Activated effector memory CD4-positive, alpha-beta T cell treated with anti-CD3 and anti-CD28 coated beads, Interleukin-2, amount 50 U/mL, for 16 hours (primary cell): ENCODE measurements around the gene PLCL2.
"Not testable (repeated sequence)": the region's sequence is repeated elsewhere in the genome, so short reads cannot be mapped to it uniquely, and the experiment has no call there.

Experiments used
- DNase-seq: peaks from one replicate; pipeline ENCODE4 v3.0.0-alpha.2; 2020

The PLCL2 gene

DNA sequence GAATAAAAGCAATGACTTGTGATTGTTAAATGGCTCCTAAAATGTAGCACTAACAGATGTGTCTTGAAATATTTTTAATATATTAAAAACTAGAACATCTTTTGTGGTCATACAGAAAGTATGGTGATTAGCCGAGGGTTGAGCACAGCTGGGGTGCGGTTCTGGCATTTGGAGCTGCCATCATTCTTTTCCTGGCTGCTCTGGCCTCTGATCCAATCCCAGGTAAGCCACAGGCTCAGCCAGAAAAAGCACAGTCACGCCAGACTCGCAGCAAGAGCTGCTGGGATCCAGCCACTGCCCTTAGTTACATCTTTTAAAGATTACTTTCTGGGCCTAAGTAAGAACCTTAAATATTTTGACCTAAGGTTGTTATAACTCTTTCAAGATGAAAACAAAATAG is 196.8 kb downstream of the PLCL2 start:
- no peak for DNase-seq

DNA sequence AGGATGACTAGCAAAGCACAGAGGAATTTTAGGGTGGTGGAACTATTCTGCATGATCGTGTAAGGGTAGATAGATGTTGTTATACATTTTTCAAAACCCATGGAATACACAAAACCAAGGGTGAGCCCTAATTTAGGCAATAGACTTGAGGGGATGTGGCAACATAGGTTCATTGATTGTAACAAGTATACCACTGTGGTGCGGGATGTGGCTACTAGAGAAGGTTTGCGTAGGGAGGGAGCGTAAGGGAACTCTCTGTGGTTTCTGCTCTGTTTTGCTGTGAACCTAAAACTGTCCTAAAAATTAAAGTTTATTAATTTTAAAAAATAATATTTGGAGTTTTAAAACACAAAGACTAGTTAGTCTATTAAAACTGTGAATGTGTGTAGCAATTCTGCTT is 202.8 kb downstream of the PLCL2 start:
- no peak for DNase-seq

DNA sequence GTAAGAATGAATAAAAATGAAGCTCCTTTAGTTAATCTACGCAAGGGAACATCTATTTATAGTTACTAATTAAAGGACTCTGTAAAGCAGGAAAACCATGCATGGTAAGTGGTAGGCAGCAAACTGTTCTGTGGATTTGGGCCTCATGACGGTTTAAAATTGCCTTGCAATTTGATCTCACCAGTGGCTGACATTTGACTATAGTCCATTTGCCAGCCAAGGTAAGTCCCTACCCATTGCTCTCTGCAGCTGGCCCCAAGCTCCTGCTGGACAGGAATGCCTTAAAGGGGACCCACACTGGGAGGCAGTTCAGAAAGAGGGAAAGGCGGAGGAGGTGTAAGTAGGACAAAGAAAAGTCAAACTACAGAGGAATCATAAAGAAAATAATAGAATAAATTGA is 203.3 kb downstream of the PLCL2 start:
- no peak for DNase-seq

DNA sequence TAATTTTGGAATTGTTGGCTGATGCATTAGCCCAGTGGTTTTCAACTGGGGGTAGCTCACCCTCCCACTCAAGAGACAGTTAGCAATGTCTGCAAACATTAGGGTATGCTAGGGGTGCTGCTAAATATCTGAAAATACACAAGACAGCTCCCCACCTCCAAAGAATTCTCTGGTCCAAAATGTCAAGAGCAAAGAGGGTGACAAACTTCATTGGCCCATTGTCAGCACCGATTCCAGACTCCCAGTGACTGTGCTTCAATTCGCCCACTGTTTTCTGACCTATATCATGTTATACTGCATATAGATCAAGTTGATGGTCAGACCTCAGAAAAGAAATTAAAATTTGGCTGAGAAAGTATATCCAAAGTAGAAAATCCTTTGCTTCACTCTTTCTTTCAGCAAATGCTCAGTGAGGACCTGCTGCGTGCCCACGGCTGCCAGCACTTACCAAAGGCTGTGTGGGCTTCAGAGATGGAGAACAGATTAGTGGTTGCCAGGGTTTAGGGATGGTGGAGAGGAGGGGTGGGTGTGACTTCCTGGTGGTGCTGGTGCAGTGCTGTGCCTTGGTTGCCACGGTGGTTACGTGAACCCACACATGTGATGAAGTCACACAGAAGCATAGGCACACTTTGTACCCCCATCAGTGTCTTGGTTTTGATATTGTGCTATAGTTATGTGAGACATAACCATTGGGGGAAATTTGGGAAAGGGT is 204.0 kb downstream of the PLCL2 start:
- peak; percentile 68 for DNase-seq

DNA sequence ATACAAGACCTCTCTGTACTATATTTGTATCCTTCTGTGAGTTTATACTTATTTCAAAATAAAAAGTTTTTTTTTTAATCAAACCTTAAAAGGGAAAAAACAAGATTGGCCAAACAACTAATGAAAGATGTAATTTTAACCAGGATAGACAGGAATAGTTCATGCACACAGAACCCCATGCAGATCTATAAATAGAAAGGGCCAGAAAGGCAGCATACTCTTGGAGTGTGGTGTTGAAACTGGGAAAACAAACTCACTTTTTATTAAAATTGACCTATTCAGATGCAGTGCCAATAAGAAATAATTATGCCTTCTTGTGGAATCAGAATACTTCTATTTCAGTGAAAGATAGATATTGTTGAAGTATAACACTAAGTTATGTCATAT is 204.6 kb downstream of the PLCL2 start:
- DNase-seq, result no peak

DNA sequence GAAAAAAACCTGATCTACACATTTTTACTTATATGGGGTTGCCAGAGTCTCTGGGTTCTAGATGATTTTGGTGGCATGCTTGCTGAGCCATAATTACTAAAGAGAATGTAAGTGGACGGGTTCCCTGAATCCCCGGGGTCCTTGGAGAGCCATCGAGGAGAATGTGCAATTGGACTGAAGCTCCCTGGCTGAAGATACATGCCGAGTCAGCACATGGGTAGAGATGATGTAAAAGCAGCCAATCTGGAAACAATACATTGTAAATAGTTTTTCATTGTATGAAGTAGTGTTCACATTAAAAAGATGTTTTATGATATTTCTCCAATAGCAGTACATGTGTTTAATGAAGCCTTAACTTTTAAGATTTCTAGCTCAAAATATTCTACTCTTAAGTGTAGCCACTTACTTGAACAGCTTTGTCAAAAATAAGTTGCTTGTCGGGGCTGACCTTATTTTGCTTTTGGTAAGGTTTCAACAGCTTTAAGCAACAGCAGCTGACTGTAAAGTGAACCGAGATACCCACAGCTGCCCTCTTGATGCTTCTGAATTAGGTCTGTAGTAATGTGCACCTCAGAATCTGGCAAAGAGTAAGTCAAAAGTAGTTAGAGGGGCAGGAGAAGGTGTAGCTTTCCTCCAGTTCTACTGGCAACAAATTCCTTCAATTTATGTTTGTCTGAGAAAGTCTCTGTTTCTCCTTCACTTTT is 205.7 kb downstream of the PLCL2 start:
- DNase-seq, result no peak

DNA sequence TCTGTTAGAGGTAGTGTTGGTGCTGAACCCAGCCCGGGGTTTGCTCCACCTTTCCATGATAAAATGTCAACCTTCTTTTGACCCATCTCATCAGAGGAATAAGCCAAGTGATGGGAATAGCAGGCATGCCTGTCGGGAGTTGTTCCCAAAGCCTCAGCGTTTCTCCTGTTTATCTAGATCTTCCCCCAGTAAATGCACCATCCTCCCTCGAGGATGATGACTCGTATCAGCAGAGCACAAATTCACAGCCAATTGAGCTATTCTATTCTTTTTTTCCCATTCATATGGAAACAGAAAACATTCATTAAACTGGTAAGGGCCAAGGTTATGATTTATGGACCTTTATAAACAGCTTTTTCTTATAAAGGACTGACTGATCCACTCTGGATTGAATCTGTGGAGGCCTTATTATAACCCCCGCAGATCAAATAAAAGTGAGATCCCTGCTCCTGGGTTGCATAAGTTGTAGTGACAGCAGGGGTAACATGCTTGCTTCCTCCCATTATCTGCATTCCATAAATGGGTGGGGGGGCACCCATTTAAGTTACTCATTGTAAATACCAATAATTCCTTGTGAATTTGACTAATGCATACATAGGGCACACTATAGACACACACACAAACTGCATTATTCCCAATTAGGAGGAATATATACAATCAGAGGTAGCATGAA is 207.3 kb downstream of the PLCL2 start:
- no peak for DNase-seq

DNA sequence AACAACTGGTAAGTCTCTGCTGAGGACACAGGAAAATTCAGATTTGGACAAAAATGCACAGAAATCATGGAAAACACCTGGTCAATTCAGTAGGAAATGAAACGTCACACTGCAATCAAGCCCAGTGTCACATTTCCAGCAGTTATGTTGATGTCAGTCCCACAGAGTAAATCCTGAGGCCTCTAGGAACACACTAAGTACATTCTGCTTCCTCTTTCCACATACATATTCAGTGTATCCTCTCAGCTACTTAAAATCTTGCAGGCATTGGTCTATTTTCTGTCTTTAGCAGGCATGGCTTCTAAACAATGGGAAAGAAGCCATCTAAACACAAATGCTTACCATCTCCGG is 207.8 kb downstream of the PLCL2 start:
- no peak for DNase-seq

DNA sequence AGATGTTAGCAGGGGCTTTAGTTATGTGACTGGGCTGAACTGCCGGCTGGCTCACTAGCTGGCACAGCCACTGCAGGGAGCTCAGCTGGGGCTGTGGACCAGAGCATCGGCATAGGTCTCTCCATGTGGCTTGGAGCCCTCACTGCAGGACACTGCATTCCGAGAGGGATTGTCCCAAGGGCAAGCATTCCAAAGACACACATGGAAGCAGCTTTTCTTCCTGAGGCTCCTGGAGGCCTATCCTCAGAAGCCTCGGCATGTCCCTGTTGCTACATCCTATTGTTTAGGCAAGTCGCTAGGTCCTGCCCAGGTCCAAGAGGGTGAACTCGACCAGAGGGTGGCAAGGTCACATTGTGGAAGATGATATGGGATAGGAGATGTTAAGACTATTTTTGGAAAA is 209.8 kb downstream of the PLCL2 start:
- DNase-seq, result no peak

DNA sequence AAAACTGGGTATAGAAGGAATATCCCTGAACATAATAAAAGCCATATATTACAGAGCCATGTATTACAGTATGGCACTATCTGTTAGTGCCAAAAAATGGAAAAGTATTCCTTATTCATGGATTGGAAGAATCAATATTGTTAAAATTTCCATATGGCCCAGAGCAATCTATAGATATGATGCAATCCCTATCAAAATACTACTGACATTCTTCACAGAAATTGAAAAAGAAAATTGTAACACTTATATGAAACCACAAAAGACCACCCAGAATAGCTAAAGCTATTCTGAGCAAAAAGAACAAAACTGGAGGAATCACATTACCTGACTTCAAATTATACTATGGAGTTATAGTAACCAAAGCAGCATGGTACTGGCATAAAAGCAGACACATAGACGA is 218.8 kb downstream of the PLCL2 start:
- no peak for DNase-seq

DNA sequence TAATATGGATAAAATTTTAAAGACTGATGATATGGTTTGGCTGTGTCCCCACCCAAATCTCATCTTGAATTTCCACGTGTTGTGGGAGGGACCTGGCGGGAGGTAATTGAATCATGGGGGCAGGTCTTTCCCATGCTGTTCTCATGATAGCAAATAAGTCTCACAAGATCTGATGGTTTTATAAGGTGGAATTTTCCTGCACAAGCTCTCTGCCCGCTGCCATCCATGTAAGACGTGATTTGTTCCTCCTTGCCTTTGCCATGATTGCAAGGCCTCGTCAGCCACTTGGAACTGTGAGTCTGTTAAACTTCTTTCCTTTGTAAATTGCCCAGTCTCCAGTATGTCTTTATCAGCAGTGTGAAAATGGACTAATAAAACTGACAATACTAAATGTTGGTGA is 222.0 kb downstream of the PLCL2 start:
- DNase-seq, result not testable (repeated sequence)

DNA sequence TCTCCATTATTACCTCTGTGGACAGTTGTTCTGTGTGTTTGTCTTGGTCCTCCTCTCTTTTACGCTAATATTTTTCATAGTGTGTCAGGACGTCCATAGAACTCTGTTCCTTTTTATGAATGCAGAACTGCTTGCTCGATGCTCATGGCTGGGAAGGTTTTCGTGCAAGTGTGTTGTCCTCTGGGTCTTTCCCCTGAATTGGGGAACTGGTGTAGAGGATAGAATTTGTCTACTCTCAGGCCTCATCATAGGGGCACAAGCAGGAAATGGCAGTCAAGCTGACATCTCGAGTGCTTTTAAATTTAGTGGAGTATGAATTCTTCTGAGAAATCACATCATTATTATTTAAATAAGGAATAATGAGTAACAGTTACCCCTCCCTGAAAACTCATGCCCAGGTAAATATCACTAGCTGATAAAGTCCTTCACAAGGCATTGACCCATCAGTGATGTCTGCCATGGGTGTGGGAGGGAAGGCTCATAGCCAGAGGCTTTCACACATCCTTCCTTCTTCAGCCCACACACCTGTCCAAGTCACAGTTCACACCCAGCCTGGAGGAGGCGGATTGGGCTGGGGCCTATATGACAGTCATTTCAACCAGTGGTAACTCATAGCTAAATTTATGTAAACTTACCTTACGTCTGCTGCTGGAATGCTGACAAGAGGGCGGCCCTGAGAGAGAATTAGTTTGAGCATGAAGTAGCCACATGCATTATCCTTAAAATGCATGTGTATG is 226.1 kb downstream of the PLCL2 start:
- no peak for DNase-seq

DNA sequence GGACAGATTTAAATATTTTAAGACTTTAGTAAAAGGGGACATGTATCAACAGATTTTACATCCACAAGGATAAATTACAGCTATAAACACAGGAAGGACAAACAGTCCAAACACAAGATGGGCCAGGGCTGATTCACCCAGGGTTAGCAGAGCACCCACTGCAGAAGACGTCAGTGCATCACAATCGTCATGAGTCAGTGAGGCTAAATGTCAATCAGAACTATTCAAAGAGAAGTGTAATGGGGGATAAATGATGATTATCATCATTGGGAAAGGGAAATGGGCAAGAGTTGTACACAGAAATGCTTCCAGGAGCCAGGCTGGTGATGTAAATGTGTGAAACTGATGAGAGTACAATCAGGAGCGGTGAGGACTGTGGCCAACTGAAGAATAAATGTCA is 226.8 kb downstream of the PLCL2 start:
- DNase-seq, result no peak

DNA sequence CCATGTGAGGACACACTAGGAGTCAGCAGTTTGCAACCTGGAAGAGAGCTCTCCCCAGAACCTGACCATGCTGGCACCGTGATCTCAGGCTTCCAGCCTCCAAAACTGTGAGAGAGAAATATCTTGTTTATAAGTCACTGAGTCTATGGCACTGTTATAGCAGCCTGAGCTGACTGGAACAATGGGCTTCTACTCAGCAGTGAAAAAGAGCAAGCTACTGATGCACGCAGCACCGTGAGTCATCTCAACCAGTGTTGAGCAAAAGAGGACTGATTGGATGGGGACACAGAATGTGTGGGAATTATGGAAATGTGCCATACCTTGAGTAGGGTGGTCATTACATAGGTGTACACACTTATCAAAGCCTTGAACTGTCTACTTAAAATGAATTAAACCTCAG is 230.4 kb downstream of the PLCL2 start:
- no peak for DNase-seq

DNA sequence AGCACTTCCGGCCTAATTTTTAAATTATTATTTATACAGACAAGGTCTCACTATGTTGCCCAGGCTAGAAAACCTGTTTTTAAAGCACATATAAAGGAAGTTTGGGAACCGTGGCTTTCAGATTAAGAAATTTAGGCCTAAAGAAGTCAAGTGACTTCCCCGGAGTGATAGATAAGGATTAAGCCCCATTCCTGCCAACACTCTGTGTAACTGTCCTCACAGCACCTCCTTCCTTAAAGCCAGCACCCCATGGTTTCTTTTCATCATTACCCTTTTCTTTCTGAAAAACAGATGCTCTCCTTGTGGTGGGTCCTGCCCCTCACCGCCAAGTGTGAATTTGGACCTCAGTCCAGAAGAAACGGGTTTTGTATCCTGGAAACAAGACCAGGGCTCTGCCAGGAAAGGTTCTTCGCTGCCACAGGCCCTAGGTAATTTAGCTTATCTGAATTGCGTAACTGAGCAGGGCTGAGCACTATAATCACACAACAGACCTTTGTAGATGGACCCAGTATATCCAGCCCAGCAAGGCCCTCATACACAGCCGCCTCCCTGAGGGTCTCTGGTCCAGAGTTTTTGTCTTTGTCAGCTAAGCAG is 231.3 kb downstream of the PLCL2 start:
- no peak for DNase-seq

DNA sequence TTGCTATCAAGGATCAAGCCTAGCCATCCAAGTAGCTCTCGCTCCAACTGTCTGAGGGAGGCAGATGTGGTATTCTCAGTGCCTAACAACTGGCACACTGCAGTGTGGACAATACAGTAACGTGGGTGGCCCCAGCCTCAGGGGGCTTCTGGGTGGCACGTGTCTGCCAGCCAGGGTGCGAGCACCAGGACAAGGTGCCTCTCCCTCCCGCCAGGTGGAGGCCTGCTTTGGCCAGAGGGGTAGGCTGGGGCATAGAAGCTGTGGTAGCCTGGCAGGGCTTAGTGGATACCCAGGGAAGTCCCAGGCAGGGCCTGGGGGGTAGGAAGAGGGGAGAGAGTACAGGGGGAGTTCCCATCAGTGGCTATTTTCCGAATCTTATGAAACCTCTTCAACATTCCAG is 234.0 kb downstream of the PLCL2 start:
- DNase-seq, result no peak

DNA sequence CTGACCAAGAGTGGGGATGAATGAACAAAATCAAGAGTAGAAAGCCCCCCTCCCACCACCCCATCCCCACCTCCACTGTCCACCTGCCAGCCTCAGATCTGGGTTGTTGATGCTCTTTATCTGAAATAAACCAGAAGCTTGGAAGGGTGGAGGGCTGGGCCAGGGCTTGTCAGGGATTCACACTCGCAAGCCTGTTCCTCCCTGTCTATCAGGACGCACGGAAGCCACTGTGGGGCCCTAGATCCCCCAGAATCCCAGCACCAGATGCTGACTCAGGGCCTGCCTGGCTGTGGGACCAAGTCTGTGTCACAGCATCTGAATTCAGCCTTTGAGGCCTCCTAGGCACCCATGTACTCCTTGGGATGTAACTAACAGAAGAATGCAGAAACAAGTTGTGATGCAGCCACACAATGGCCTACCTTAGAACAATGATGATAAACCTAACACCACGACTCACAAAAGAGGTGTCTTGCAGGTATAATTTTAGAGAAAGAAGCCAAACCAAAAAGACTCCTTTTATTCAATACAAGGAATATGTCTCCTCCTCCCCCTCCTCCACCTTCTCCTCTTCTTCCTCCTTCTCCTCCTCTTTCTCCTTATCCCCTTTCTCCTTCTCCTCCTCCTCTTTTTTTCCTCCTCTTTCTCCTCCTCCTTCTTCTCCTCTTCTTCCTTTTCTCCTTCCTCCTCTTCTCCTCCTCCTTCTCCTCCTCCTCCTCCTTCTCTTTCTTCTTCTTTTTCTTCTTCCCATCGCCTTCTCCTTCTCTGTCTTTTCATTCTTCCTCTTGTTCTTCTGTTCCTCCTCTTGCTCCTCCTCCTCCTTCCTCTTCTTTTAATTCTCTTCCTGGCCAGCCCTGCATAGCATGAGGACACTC is 234.7 kb downstream of the PLCL2 start:
- DNase-seq, result no peak

DNA sequence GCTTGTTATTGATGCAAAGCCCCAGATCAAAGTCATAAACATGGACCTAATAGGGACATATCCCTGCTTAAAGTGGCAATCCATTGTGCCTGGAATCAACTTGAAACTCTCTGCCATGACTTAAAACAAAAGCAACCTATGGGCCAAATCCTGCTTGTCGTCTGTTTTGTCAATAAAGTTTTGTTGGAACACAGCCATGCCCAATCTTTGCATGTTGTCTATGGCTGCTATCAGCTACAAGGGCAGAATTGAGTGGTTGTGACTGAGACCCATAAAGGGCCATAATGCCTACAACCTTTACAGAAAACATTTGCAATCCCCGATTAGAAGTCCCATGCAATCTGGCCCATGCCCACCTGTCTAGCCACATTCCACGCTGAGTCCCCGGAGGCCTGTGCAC is 235.4 kb downstream of the PLCL2 start:
- DNase-seq, result no peak

DNA sequence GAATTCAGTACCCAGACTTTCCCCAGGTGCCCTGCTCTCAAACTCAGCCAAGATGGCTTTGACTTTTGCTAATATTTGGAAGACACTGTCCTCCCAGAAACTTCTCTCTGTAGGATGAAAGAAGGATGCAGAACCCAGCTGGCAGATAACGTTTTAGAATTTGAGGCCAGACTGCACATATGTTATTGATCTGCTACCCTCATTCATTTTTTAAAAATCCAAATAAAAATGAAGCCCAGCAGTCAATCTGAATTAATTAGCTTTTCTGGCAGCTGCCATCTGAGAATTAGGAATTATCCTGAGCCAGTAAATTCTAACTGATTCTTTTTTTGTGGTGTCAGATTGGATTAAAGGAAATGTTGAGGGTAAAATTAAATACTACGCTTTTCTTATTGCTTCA is 236.6 kb downstream of the PLCL2 start:
- DNase-seq, result no peak

DNA sequence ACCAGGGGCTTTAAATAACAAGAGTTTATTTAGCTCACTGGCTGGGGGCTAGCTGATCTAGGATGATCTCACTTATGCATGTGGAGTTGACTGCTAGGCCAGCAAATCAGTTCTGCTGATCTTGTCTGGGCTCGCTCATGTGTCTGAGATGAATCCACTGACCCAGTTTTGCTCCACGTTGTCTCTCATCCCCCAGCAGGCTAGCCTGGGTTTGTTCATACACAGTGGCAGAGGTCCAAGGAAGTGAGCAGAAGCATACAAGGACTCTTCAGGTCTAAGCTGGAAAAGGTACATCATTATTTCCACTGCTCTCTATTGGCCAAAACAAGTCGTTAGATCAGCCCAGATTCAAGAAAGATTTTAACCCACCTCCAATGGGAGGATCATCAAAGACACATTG is 238.0 kb downstream of the PLCL2 start:
- no peak for DNase-seq

DNA sequence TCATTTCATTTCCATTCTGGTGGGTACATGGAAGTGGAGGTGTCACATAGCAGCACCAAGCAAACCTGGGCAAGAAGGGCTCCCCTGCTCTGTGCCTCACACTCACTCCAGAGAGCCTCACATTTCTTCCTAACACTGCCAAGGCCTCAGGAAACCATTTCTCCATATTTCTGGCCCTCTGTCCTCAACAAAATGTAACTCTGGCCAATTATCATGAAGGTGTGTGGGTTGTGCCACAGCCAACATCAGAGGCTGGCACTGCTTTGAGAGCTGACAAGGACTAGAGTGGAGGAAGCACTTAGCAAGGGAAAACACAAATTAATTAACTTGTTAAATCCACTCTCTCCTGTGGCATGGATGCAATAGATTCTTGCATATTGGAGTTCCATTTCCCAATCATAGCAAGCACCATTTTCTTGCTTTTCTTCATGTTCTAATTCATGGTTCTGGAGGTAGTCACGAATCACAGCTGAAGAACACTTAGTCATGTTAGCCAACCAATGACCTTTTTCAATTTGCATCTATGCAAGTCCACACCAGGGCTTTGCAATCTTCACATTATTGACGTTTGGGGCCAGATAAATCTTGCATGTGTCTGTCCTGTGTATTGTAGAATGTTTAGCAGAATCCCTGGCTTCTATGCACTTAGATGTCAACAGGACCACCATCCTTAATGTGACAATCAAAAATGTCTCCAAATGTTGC is 241.1 kb downstream of the PLCL2 start:
- no peak for DNase-seq

DNA sequence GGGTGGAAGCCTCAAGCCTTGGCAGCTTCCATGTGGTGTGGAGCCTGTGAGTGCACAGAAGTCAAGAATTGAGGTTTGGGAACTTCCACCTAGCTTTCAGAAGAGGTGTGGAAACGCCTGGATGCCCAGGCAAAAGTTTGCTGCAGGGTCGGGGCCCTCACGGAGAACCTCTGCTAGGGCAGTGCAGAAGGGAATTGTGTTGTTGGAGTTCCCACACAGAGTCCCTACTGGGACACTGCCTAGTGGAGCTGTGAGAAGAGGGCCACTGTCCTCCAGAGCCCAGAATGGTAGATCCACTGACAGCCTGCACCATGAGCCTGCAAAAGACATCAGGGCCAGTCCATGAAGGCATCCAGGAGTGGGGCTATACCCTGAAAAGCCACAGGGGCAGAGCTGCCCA is 243.9 kb downstream of the PLCL2 start:
- DNase-seq, result not testable (repeated sequence)
